Right lung (tissue), 5 donors: ENCODE results near the gene KAT2A. TPM values are rescaled to one million over a fixed set of nuclear protein-coding genes. Genes with fewer than 3 reads are reported as not detected.

Experiments
- DNase-seq, 2 donors: peaks; one replicate each; pipeline ENCODE4 v3.0.0-alpha.2; 2013
- polyA plus RNA-seq, 5 donors: library from polyadenylated mRNA; unstranded; fragments of 120-200 nt; gene quantifications; one replicate each; pipeline versions ENCODE4 v1.2.1 to v1.2.3, GENCODE V29; 2013; ENCODE audit warnings: inconsistent platforms in 1 of 5, low replicate concordance in 1 of 5; ENCODE audit not compliant: insufficient read length in 5 of 5, insufficient read depth in 1 of 5

KAT2A gene
- polyA plus RNA-seq, 5 donors: 51.3 to 73.7 (median 67.3) TPM

GRCh38 chr17:42065201-42065600 lies 56.0 kb downstream of the KAT2A start:
- DNase-seq: no peak

Other genes with a start within 250 kb of the KAT2A start
- gene ACLY, start 202.4 kb downstream of the KAT2A start, polyA plus RNA-seq: 10 to 100 TPM; 69.8 to 87.7 (median 72.1) TPM
- 1 to 10 TPM; 3.8 to 8.8 (median 6.0) TPM for gene ODAD4, start 190.8 kb downstream of the KAT2A start, polyA plus RNA-seq
- gene CNP, start 154.6 kb downstream of the KAT2A start, polyA plus RNA-seq: 10 to 100 TPM; 49.6 to 78.5 (median 55.9) TPM
- gene DNAJC7, start 103.9 kb downstream of the KAT2A start, polyA plus RNA-seq: 100 to 1,000 TPM; 121 to 167 (median 149) TPM
- 10 to 100 TPM; 37.6 to 56.9 (median 42.2) TPM for gene NKIRAS2, start 101.3 kb downstream of the KAT2A start, polyA plus RNA-seq
- 1 to 10 TPM; 3.6 to 5.0 (median 4.6) TPM for gene C17orf113, start 70.8 kb downstream of the KAT2A start, polyA plus RNA-seq
- gene ZNF385C, start 22.9 kb downstream of the KAT2A start, polyA plus RNA-seq: 1 to 10 TPM; 2.6 to 3.9 (median 3.0) TPM
- gene DHX58, start 8.7 kb downstream of the KAT2A start, polyA plus RNA-seq: 10 to 100 TPM; 13.9 to 20.1 (median 18.8) TPM
- gene HSPB9, start 1.4 kb upstream of the KAT2A start, polyA plus RNA-seq: under 1 TPM; 0.29 to 0.60 (median 0.43) TPM
- gene RAB5C, start 33.6 kb upstream of the KAT2A start, polyA plus RNA-seq: 100 to 1,000 TPM in 3 of 5 donors, 10 to 100 TPM in 2; 93.3 to 131 (median 102) TPM
- gene KCNH4, start 59.8 kb upstream of the KAT2A start, polyA plus RNA-seq: under 1 TPM in 2 of 5 donors, not detected in 3; 0.04 to 0.07 TPM
- gene HCRT, start 64.1 kb upstream of the KAT2A start, polyA plus RNA-seq: not detected
- gene GHDC, start 73.1 kb upstream of the KAT2A start, polyA plus RNA-seq: 10 to 100 TPM; 11.6 to 21.7 (median 19.9) TPM
- 10 to 100 TPM; 49.8 to 60.2 (median 50.4) TPM for gene STAT5B, start 155.0 kb upstream of the KAT2A start, polyA plus RNA-seq
- gene STAT5A, start 167.1 kb upstream of the KAT2A start, polyA plus RNA-seq: 10 to 100 TPM in 3 of 5 donors, 1 to 10 TPM in 2; 6.9 to 13.7 (median 10.4) TPM